ENCODE data around the gene PDZK1IP1.

PDZK1IP1 gene

DNA sequence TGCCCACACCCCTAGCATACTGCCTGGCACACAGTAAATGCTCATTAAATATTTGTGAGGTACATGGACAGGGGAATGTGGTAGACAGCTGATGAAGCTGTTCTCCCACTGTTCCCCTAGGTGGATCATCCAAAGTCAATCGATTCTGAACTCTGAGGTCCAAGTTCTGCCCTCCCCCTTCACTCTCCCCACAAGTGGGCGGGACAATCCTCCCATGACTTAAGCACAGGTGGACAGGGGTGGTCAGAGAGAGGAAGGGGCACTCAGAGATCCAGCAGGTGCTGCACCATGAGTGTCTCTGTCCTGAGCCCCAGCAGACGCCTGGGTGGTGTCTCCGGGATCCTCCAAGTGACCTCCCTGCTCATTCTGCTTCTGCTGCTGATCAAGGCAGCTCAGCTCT, 52.6 kb downstream of the PDZK1IP1 start, which contains the start of gene CYP4A22:
CYP4A22 (plus strand) TSS at position 244 of the 400 bp plus-strand sequence; CDS start at position 289, 45 bp downstream.
- DNase-seq (ENCODE audit: low read depth) = no peak

Measured in stimulated activated CD8-positive, alpha-beta memory T cell treated with anti-CD3 and anti-CD28 coated beads, Interleukin-15, amount 100 ng/mL, for 1 hour (primary cell).